Prostate gland (tissue), 2 donors: ENCODE data around the gene ACOXL.

Experiments used
- CTCF ChIP-seq, 4 experiments: fragments of 200-600 bp in 2 of 4; fragments of 450-650 bp in 2 of 4; sonication (generic) in 2 of 4; IDR thresholded peaks; 1 replicate in 3 of 4; 2 replicates in 1 of 4; pipeline ENCODE4 v1.5.1; 2016 to 2019; ENCODE audit warnings: antibody characterized with exemption in 4 of 4, mild to moderate bottlenecking in 2 of 4, moderate library complexity in 2 of 4
- POLR2A ChIP-seq: fragments of 450-650 bp; IDR thresholded peaks from one replicate; pipeline ENCODE4 v1.6.1; 2016; ENCODE audit warnings: antibody characterized with exemption, mild to moderate bottlenecking

GRCh38 chr2:110725859-110726258 is 6.5 kb upstream of the ACOXL start:
- TF ChIP-seq CTCF (IDR thresholded peaks at IDR 0.05) (no peak), POLR2A (no peak)
